G401 (cell line): ENCODE measurements around the gene CDC34. TPM values are rescaled to one million over a fixed set of nuclear protein-coding genes. Genes with fewer than 3 reads are reported as not detected.
A peak's percentile ranks its signal among the peaks of the same experiment; 100 is the strongest.
"Not testable (repeated sequence)": the region's sequence is repeated elsewhere in the genome, so short reads cannot be mapped to it uniquely, and the experiment has no call there.

ENCODE experiments used
- DNase-seq: peaks from one replicate; pipeline ENCODE4 v3.0.0-alpha.2; 2015; ENCODE audit warnings: low spot score
- in situ Hi-C: cut with HindIII; loops from 2 replicates; pipeline ENCODE4 v1.10.0; 2016; ENCODE audit warnings: low sequenced_read_pairs, mixed read lengths
- total RNA-seq: library from RNA; depleted of rRNA; stranded (reverse); fragments of >200 nt; shearing (Covaris generic); gene quantifications from 2 replicates; pipeline ENCODE4 v1.2.3, GENCODE V29; 2014

The CDC34 gene
- total RNA-seq, 1 experiment from 2014 or later = 178 TPM

DNA sequence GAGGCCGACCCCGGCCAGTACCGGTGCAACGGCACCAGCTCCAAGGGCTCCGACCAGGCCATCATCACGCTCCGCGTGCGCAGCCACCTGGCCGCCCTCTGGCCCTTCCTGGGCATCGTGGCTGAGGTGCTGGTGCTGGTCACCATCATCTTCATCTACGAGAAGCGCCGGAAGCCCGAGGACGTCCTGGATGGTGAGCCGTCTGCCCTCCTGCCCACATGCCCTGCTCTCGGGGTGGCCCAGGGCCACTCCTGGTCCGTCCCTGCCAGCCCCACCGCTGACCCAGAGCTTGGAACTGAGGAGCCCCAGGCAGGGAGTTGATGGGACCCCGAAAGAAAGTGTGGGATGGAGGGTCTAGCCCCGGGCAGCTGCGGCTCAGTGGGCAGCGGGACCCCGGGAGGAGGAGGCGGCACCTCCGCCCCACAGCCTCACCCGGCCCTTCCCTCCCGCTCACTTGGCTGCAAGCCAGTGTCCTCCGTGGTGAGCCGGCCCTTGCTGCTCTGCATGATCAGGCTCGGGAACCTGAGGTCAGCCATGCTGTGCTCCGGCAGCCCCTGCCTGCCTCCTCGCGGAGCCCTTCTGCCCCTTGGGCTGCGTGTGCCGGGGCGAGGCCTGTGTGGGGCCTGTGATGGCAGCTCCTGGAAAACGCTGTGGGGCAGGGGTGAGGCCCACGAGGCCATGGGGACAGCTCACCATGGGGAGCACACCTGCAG is 50.0 kb downstream of the CDC34 start:
- in situ Hi-C loops = no loop called here
- DNase-seq = no peak

DNA sequence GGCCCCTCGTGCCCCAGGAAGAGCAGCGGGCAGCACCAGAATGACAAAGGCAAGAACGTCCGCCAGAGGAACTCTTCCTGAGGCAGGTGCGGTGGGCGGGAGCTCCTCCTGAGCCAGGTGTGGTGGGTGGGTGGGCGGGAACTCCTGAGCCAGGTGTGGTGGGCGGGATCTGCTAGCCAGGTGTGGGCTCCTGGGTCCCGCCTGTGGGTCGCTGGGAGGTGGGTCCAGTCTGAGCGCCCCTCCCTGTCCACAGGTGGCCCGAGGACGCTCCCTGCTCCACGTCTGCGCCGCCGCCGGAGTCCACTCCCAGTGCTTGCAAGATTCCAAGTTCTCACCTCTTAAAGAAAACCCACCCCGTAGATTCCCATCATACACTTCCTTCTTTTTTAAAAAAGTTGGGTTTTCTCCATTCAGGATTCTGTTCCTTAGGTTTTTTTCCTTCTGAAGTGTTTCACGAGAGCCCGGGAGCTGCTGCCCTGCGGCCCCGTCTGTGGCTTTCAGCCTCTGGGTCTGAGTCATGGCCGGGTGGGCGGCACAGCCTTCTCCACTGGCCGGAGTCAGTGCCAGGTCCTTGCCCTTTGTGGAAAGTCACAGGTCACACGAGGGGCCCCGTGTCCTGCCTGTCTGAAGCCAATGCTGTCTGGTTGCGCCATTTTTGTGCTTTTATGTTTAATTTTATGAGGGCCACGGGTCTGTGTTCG is 51.1 kb downstream of the CDC34 start:
- in situ Hi-C loops = no loop called here
- DNase-seq = no peak

DNA sequence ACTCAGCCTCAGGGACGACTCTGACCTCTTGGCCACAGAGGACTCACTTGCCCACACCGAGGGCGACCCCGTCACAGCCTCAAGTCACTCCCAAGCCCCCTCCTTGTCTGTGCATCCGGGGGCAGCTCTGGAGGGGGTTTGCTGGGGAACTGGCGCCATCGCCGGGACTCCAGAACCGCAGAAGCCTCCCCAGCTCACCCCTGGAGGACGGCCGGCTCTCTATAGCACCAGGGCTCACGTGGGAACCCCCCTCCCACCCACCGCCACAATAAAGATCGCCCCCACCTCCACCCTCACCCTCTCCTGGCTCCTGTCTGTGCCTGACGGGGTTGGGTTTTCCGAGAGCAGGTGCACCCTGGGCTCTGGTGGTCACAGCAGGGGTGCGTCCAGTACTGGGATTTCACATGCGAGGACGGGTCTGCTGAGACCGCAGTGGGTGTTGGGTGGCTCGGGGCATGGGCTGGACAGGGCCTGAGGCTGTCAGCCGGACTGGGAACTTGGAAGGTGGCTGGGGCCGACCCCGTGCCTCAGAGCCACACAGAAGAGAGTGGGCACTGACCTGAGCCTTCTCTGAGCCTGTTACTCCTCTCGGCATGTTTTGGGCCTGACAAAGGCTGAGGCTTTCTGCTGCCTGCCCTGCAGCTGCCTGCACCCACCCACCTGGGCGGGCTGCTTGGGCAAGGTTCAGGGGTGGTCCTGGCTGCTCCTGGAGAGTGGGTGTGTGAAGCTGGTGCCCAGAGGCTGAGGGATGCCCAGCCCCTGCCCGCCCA is 51.8 kb downstream of the CDC34 start:
- in situ Hi-C loops = no loop called here

DNA sequence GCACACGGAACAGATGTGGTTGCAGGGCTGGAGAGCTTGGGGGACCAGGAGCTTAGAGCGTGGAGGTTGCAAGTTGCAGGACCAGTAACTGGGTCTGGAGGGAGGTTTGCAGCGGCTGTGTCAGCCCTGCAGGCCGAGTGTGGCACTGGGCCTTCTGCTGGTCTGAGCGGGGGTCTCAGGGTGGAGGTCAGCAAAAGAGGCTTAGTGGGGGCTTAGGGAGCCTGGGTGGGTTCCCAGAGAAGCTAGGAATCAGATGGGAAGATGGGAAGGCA is 52.3 kb downstream of the CDC34 start:
- no peak for DNase-seq
- in situ Hi-C loops = no loop called here

More for the DNA sequence above, 51.8 kb downstream of the CDC34 start:
- no peak for DNase-seq

DNA sequence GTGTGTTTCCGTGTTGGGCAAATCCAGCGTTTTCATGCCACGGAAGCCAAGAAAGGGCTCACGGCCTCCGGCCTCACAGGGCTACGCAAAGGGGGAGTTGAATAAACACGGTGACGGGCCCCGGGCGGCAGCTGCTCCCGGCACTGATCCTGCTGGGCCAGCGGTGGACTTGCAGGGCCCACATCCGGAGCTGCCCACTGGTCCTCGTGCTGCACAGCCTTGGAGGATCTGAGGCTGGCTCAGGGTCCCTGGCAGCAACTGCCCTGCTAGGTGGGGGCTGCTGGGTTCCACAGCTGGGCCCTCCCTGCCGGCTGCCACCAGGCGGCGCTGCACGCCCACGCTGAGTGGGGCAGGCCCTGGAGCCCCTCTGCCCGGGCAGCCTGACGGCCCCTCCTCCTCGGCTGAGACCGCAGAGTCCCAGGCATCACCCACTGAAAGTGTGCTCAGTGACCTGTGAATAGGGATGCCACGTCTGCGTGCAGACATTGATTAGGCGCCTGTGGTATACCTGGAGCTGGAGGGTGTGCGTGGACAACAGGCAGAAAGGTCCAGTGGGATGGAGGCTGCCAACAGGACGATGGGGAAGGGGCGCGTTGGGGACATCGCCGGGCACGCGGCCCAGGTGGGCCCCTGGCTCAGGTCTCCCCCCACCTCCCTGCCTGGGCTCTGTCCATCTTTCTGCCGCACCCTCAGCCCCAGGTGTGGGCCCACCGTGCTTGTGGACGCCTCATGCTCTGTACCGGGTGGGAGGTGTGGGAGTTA is 52.9 kb downstream of the CDC34 start:
- DNase-seq = no peak
- in situ Hi-C loops = no loop called here

GRCh38 chr19:585146-585545 is 53.6 kb downstream of the CDC34 start:
- in situ Hi-C loops, DNase-seq: not testable (repeated sequence)

GRCh38 chr19:585551-586110 is 54.1 kb downstream of the CDC34 start:
- in situ Hi-C loops = no loop called here
- DNase-seq = no peak

- in situ Hi-C loops = no loop called here
- peak; percentile 58 for DNase-seq
Observed at GRCh38 chr19:588093-588740, 56.7 kb downstream of the CDC34 start.

GRCh38 chr19:588741-589692 is 57.5 kb downstream of the CDC34 start:
- in situ Hi-C loops = no loop called here
- DNase-seq = no peak

DNA sequence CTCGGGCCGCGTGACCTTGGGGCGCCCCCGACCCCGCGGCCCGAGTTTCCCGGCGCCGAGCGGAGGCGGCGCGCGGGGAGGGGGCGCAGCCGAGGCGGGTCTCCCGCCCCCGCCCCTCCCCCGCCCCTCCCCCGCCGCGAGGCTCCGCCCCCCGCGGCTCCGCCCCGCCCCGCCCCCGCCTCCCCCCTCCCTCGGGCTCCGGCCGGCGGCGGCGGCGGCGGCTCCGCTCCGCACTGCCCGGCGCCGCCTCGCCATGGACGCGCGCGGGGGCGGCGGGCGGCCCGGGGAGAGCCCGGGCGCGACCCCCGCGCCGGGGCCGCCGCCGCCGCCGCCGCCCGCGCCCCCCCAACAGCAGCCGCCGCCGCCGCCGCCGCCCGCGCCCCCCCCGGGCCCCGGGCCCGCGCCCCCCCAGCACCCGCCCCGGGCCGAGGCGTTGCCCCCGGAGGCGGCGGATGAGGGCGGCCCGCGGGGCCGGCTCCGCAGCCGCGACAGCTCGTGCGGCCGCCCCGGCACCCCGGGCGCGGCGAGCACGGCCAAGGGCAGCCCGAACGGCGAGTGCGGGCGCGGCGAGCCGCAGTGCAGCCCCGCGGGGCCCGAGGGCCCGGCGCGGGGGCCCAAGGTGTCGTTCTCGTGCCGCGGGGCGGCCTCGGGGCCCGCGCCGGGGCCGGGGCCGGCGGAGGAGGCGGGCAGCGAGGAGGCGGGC is 58.3 kb downstream of the CDC34 start, which contains the start of gene HCN2:
HCN2 (plus strand) TSS at position 189 of the 703 bp plus-strand sequence; CDS start at position 254, 65 bp downstream.
- in situ Hi-C loops = no loop called here
- DNase-seq = no peak

- in situ Hi-C loops = no loop called here
- no peak for DNase-seq
Observed at GRCh38 chr19:590396-590745, 58.8 kb downstream of the CDC34 start.

GRCh38 chr19:590750-591098 is 59.2 kb downstream of the CDC34 start:
- DNase-seq = no peak
- in situ Hi-C loops = no loop called here

DNA sequence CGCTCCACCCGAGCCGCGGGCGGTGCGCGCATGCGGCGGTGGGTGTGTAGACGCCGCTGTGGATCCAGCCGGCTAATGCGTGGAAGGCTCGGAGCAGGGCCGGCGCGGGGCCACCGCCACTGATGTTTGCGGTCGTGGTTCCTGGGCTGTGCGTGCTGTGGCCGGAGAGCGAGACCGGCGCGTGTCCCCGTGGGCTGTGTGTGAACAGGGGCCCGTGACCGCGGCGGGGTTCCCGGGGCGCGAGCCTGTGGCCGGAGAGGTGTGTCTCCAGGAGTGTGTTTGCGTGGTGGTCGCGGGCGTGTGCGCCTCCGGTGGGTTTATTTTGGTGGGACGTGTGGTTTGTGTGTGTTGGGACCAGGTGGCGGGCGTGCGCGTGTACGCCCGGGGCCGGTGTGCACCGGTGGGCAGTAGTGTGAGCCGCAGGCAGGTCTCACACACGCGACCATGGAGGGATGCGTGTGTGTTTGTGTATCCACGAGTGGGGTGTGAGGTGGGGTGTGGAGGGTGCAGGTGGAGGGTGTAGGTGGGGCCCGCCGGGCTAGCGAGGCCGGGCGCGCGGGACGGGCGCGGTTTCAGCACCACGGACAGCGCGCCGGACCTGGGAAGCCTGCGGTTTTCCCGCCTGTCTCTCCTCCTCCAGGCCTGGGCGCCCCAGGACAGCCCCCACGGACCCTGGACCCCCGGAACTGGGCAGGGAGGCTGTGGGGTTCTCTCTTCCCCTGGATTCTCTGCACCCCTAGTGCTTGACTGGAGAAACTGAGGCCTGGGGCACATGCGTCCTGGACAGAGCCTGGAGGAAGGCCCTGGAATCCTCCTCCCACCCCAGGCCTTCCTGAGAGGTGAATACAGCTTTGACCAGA is 59.8 kb downstream of the CDC34 start:
- in situ Hi-C loops = no loop called here
- DNase-seq = no peak
